HT-29 (cell line): Measurements from ENCODE around the gene CD300LG. TPM values are rescaled to one million over a fixed set of nuclear protein-coding genes. Genes with fewer than 3 reads are reported as not detected.

ENCODE experiments used
- DNase-seq: peaks from one replicate; pipeline ENCODE4 v3.0.0-alpha.2; 2015; ENCODE audit warnings: low spot score
- total RNA-seq: library from RNA; depleted of rRNA; stranded (reverse); fragments of >200 nt; shearing (Covaris generic); gene quantifications from 2 replicates; pipeline ENCODE4 v1.2.3, GENCODE V29; 2014

The CD300LG gene
- total RNA-seq, 1 experiment from 2014 or later = not detected

- DNase-seq = no peak
These were observed 21.4 kb upstream of the CD300LG start for GRCh38 chr17:43825567-43825966.

- DNase-seq = no peak
These were observed 20.8 kb upstream of the CD300LG start for GRCh38 chr17:43826206-43826605.

GRCh38 chr17:43827596-43827995 is 19.4 kb upstream of the CD300LG start:
- DNase-seq = no peak

GRCh38 chr17:43829738-43830137 is 17.2 kb upstream of the CD300LG start:
- no peak for DNase-seq

- no peak for DNase-seq
These were observed 16.4 kb upstream of the CD300LG start for GRCh38 chr17:43830510-43831140.

- DNase-seq = no peak
These were observed 15.3 kb upstream of the CD300LG start for GRCh38 chr17:43831633-43832032.

GRCh38 chr17:43832168-43832975 is 14.6 kb upstream of the CD300LG start:
- peak; percentile 33 for DNase-seq

GRCh38 chr17:43832976-43833829 is 13.8 kb upstream of the CD300LG start, which contains the start of gene MPP3:
MPP3 (minus strand) TSS chr17:43833146; CDS start chr17:43831906, 1,240 bp downstream.
- DNase-seq = peak; percentile 70

- no peak for DNase-seq
These were observed 12.9 kb upstream of the CD300LG start for GRCh38 chr17:43834106-43834505.

GRCh38 chr17:43839670-43840108 is 7.3 kb upstream of the CD300LG start:
- DNase-seq = peak; percentile 88

- no peak for DNase-seq
These were observed 6.2 kb upstream of the CD300LG start for GRCh38 chr17:43840814-43841213.

- DNase-seq = no peak
These were observed 5.7 kb upstream of the CD300LG start for GRCh38 chr17:43841282-43841681.

GRCh38 chr17:43842091-43842974 is 4.6 kb upstream of the CD300LG start:
- DNase-seq = peak; percentile 59

- DNase-seq = no peak
These were observed 4.0 kb upstream of the CD300LG start for GRCh38 chr17:43842975-43843325.

- DNase-seq = no peak
These were observed 2.7 kb upstream of the CD300LG start for GRCh38 chr17:43844241-43844640.

- DNase-seq = no peak
These were observed 1.2 kb upstream of the CD300LG start for GRCh38 chr17:43845766-43846165.

GRCh38 chr17:43846221-43846712 is 709 bp upstream of the CD300LG start:
- DNase-seq = peak; percentile 83

- no peak for DNase-seq
These were observed 1.6 kb downstream of the CD300LG start for GRCh38 chr17:43848601-43849000.

GRCh38 chr17:43849116-43849515 is 2.1 kb downstream of the CD300LG start:
- DNase-seq = no peak

GRCh38 chr17:43852571-43852970 is 5.6 kb downstream of the CD300LG start:
- DNase-seq = no peak

GRCh38 chr17:43853546-43853945 is 6.6 kb downstream of the CD300LG start:
- DNase-seq = no peak
